Panc1 (cell line): ENCODE results near the gene SLC35G2. TPM values are rescaled to one million over a fixed set of nuclear protein-coding genes. Genes with fewer than 3 reads are reported as not detected.

ENCODE experiments used
- ATAC-seq: fragments of 200-7000 bp; cut with Tn5 transposase; 2 replicates; pipeline ENCODE4 v1.9.1; 2020; ENCODE audit warnings: mild to moderate bottlenecking, moderate library complexity
- BruUV-seq: library from RNA; stranded (reverse); fragments of 400-500 nt; replicated peaks from 2 replicates; lab custom pipeline; 2021; lab: Mats Ljungman, UMichigan
- CTCF ChIA-PET: fragments of 300-600 bp; sonication (Branson Sonifier 250); formaldehyde crosslinking; loops from one replicate; lab custom pipeline; 2022; ENCODE audit warnings: antibody characterized with exemption; lab: Charles Lee
- POLR2A ChIA-PET: fragments of 300-600 bp; sonication (Branson Sonifier 250); formaldehyde crosslinking; loops from one replicate; lab custom pipeline; 2022; ENCODE audit warnings: antibody characterized with exemption; lab: Charles Lee
- DNase-seq: peaks from one replicate; pipeline ENCODE4 v3.0.0-alpha.2; 2010; ENCODE audit warnings: low read depth, low spot score
- H3K27ac ChIP-seq: 2 replicates; pipeline ENCODE4 v1.5.1; 2011; ENCODE audit warnings: mild to moderate bottlenecking, low read length, inconsistent platforms
- H3K27me3 ChIP-seq: fragments of 200-500 bp; sonication (Bioruptor generic); 2 replicates; pipeline ENCODE4 v1.6.0; 2014; ENCODE audit warnings: low read length, inconsistent platforms; ENCODE audit not compliant: control insufficient read depth, insufficient read depth
- H3K36me3 ChIP-seq: fragments of 200-500 bp; sonication (Bioruptor generic); 2 replicates; pipeline ENCODE4 v1.5.1; 2014; ENCODE audit warnings: inconsistent platforms, mild to moderate bottlenecking, low read length, moderate library complexity; ENCODE audit not compliant: control insufficient read depth, insufficient read depth
- H3K4me1 ChIP-seq: 2 replicates; pipeline ENCODE4 v1.5.1; 2011; ENCODE audit warnings: inconsistent platforms, mild to moderate bottlenecking, low read length, moderate library complexity; ENCODE audit not compliant: control insufficient read depth, insufficient read depth
- H3K4me3 ChIP-seq, 2 experiments: 2 replicates each; pipeline ENCODE4 v1.5.1; 2011 to 2012; ENCODE audit warnings: low read depth in 2 of 2, low read length in 2 of 2, mild to moderate bottlenecking in 2 of 2, inconsistent platforms in 1 of 2, moderate library complexity in 1 of 2
- H3K9me3 ChIP-seq: fragments of 200-500 bp; sonication (Bioruptor generic); 2 replicates; pipeline ENCODE4 v1.5.1; 2014; ENCODE audit warnings: low read depth, mild to moderate bottlenecking, inconsistent platforms, low read length, moderate library complexity; ENCODE audit not compliant: control insufficient read depth, insufficient read depth
- POLR2AphosphoS5 ChIP-seq: IDR thresholded peaks from 2 replicates; pipeline ENCODE4 v1.6.1; 2012; ENCODE audit warnings: mild to moderate bottlenecking, low read depth, low read length, moderate library complexity
- SIN3A ChIP-seq: IDR thresholded peaks from 2 replicates; pipeline ENCODE4 v1.6.1; 2012; ENCODE audit warnings: low read depth, mild to moderate bottlenecking, low read length, moderate library complexity, borderline replicate concordance; ENCODE audit not compliant: insufficient read depth
- TCF7L2 ChIP-seq: IDR thresholded peaks from 2 replicates; pipeline ENCODE4 v1.6.1; 2011; ENCODE audit warnings: mild to moderate bottlenecking, low read depth, low read length, inconsistent platforms
- in situ Hi-C: cut with HindIII; loops from 2 replicates; pipeline ENCODE4 v1.10.0; 2016; ENCODE audit warnings: low sequenced_read_pairs, low pct_unique_long_range_greater_than_20kb
- intact Hi-C: fragments of 100-400 bp; cut with micrococcal nuclease; formaldehyde crosslinking; loops from one replicate; pipeline ENCODE4 v1.10.0; 2022; ENCODE audit not compliant: unreplicated experiment
- total RNA-seq: library from RNA; stranded (reverse); gene quantifications from one replicate; pipeline ENCODE4 v1.2.1, GENCODE V29; 2021; ENCODE audit not compliant: unreplicated experiment
- TF ChIP-seq, protein P1 (sequence below): fragments of 450-650 bp; IDR thresholded peaks from 2 replicates; pipeline ENCODE4 v1.5.1; 2017; ENCODE audit warnings: mild to moderate bottlenecking
- TF ChIP-seq, protein P2 (sequence below), 2 experiments: IDR thresholded peaks; 2 replicates each; pipeline ENCODE4 v1.6.1; 2011 to 2012; ENCODE audit warnings: low read depth in 2 of 2, control low read depth in 1 of 2, low read length in 1 of 2, mild to moderate bottlenecking in 1 of 2, moderate library complexity in 1 of 2; ENCODE audit not compliant: insufficient read depth in 1 of 2

The SLC35G2 gene
- total RNA-seq, 1 experiment from 2014 or later: 15.0 TPM

DNA sequence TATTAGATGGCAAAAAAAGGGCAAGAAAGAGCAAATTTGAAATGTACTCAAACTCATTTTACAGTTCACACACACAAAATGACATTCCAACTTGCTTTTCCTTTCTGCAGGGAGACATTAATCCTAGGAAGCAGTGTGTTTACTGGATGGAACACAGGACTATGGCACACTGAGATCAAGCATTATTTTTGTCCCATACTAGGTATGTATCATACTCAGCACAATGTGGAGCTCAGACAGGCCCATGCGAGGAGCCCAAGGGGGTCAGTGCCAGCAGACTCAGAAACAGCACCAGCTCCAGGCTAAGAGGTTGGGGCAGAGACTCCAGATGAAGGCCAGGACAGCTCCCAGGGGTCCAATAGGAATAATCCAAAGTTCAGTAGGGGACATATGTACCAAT is 30.8 kb upstream of the SLC35G2 start:
- Histone ChIP-seq H3K9me3 (no peaks in the 10 kb centered on the region), H3K27me3 (no peaks in the 10 kb centered on the region), H3K36me3 (no peaks in the 10 kb centered on the region), H3K4me1 (peaks cover 5% of the 10 kb centered on the region; the same call in 1 of the 2 replicates), H3K27ac (no peak overlapping the region), H3K4me3 (no peak overlapping the region)
- ATAC-seq (no peak), DNase-seq (no peak)
- intact Hi-C loops (no loop called here), in situ Hi-C loops (no loop called here)
- POLR2A ChIA-PET: no interaction called here
- CTCF ChIA-PET: no interaction called here
- TF ChIP-seq POLR2AphosphoS5 (no peak), SIN3A (no peak)
- TF ChIP-seq, protein P1, sequence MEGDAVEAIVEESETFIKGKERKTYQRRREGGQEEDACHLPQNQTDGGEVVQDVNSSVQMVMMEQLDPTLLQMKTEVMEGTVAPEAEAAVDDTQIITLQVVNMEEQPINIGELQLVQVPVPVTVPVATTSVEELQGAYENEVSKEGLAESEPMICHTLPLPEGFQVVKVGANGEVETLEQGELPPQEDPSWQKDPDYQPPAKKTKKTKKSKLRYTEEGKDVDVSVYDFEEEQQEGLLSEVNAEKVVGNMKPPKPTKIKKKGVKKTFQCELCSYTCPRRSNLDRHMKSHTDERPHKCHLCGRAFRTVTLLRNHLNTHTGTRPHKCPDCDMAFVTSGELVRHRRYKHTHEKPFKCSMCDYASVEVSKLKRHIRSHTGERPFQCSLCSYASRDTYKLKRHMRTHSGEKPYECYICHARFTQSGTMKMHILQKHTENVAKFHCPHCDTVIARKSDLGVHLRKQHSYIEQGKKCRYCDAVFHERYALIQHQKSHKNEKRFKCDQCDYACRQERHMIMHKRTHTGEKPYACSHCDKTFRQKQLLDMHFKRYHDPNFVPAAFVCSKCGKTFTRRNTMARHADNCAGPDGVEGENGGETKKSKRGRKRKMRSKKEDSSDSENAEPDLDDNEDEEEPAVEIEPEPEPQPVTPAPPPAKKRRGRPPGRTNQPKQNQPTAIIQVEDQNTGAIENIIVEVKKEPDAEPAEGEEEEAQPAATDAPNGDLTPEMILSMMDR: no peak
- no TSS peak for BruUV-seq

DNA sequence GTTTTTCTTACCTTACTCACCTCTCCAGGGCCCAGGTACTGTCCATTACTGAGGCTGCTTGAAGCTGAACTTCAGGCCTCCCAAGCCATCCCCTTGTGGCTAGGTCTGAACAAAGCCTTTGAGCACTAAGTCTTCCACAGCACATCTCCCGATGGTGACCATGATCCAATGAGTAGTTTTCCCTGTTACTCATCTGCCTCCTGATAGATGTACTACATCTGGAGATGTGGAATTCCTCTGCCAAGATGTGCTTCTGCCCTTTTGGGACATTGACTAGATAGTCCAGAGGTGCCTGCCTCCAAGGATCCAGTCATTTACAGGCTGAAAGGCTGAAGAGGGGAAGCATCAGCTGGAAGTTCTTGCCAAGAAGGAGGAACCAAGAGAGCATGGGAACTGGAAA is 28.9 kb upstream of the SLC35G2 start:
- POLR2A ChIA-PET: no interaction called here
- TF ChIP-seq POLR2AphosphoS5 (no peak), TCF7L2 (no peak), SIN3A (no peak)
- TF ChIP-seq, protein P1: no peak
- TF ChIP-seq, protein P2, sequence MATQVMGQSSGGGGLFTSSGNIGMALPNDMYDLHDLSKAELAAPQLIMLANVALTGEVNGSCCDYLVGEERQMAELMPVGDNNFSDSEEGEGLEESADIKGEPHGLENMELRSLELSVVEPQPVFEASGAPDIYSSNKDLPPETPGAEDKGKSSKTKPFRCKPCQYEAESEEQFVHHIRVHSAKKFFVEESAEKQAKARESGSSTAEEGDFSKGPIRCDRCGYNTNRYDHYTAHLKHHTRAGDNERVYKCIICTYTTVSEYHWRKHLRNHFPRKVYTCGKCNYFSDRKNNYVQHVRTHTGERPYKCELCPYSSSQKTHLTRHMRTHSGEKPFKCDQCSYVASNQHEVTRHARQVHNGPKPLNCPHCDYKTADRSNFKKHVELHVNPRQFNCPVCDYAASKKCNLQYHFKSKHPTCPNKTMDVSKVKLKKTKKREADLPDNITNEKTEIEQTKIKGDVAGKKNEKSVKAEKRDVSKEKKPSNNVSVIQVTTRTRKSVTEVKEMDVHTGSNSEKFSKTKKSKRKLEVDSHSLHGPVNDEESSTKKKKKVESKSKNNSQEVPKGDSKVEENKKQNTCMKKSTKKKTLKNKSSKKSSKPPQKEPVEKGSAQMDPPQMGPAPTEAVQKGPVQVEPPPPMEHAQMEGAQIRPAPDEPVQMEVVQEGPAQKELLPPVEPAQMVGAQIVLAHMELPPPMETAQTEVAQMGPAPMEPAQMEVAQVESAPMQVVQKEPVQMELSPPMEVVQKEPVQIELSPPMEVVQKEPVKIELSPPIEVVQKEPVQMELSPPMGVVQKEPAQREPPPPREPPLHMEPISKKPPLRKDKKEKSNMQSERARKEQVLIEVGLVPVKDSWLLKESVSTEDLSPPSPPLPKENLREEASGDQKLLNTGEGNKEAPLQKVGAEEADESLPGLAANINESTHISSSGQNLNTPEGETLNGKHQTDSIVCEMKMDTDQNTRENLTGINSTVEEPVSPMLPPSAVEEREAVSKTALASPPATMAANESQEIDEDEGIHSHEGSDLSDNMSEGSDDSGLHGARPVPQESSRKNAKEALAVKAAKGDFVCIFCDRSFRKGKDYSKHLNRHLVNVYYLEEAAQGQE (IDR thresholded peaks at IDR 0.05; ENCODE audit: insufficient read depth in 1 of 2, low read depth in 2 of 2, low read length in 1 of 2): no peak

More for the DNA sequence above, 28.9 kb upstream of the SLC35G2 start:
- DNase-seq: no peak
- 0 out of 2 replicates have a peak, but pooled peaks cover 3% of the 10 kb centered on the region for H3K4me1 ChIP-seq
- H3K27ac ChIP-seq: no peak overlapping the region
- no peaks in the 10 kb centered on the region for H3K9me3 ChIP-seq
- no peaks in the 10 kb centered on the region for H3K27me3 ChIP-seq
- H3K4me3 ChIP-seq: no peak overlapping the region
- BruUV-seq: no TSS peak
- intact Hi-C loops (no loop called here), in situ Hi-C loops (no loop called here)
- no peaks in the 10 kb centered on the region for H3K36me3 ChIP-seq
- CTCF ChIA-PET: no interaction called here
- ATAC-seq: no peak
